ENCODE data around the gene IL17RB.

IL17RB gene

DNA sequence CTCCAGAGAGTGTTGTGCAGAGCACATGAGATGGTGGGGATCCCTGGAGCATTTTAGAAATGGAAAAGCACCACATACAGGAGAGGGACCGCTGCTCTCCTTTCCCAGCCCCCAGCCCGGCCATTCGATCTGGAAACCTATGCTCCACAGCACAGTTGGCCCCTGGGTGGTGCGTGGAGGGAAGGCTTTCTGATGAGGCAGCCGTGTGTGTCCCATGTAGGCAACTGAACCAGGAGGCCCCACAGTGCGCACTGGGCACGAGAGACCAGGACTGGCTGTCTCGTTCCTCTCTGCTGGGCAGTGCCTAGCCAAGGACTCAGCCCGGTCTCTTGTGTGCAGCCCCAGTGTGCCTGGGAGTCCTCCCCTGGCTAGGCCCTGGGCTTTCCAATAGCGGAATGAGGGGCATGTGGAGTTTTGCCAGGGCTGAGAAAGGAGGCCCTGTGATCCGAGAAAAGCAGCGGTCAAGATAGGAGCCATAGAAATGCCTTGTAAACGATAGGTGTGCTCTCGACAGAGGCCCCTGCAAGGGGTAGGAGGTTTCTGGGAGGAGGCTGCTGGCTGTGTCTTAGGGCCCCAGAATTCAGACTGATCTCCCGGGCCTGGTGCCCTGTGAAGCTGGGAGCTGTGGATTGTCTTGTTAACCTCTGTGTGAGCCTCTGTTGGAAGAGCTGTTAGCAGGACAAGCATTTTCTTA lies 39.1 kb upstream of the IL17RB start:
- H3K36me3 Mint-ChIP-seq = no peaks in the 10 kb centered on the region
- no peaks in the 10 kb centered on the region for H3K9me3 Mint-ChIP-seq (ENCODE audit: low read depth)
- no peaks in the 10 kb centered on the region for H3K4me1 Mint-ChIP-seq (ENCODE audit: low read depth)
- no peaks in the 10 kb centered on the region for H3K27me3 Mint-ChIP-seq
- H3K4me3 Mint-ChIP-seq = no peak overlapping the region
- H3K27ac Mint-ChIP-seq = no peak overlapping the region

GRCh38 chr3:53808496-53808895 lies 37.9 kb upstream of the IL17RB start:
- H3K9me3 Mint-ChIP-seq (ENCODE audit: low read depth) = no peaks in the 10 kb centered on the region
- H3K36me3 Mint-ChIP-seq = no peaks in the 10 kb centered on the region
- H3K4me1 Mint-ChIP-seq (ENCODE audit: low read depth) = no peaks in the 10 kb centered on the region
- no peaks in the 10 kb centered on the region for H3K27me3 Mint-ChIP-seq
- no peak overlapping the region for H3K27ac Mint-ChIP-seq
- no peak overlapping the region for H3K4me3 Mint-ChIP-seq

- Mint-ChIP-seq H3K4me3 (no peak overlapping the region), H3K9me3 (ENCODE audit: low read depth) (no peaks in the 10 kb centered on the region), H3K27ac (no peak overlapping the region), H3K36me3 (no peaks in the 10 kb centered on the region), H3K27me3 (no peaks in the 10 kb centered on the region), H3K4me1 (ENCODE audit: low read depth) (no peaks in the 10 kb centered on the region)
These were observed 37.1 kb upstream of the IL17RB start for GRCh38 chr3:53809267-53809666.

DNA sequence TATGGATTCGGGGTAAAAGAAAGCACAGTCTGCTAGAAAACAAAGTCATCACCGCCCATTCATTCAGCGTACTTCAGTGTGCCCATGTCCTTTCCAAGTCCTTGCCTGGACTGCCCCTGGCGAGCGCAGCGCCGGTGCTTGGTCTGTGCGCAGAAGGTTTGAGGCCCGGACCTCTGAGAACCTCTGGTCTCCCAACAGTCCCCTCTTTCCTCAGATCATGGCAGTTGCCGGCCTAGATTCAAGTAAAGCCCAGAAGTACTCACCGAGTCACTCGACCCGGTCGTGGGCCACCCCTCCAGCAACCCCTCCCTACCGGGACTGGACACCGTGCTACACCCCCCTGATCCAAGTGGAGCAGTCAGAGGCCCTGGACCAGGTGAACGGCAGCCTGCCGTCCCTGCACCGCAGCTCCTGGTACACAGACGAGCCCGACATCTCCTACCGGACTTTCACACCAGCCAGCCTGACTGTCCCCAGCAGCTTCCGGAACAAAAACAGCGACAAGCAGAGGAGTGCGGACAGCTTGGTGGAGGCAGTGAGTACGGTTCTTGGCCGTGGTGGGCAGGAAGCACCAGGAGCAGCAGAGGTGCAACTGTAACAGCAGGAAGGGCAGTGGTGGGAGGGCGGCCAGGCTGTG lies 36.5 kb upstream of the IL17RB start:
- Mint-ChIP-seq H3K36me3 (no peaks in the 10 kb centered on the region), H3K27ac (no peak overlapping the region), H3K4me1 (ENCODE audit: low read depth) (no peaks in the 10 kb centered on the region), H3K27me3 (no peaks in the 10 kb centered on the region), H3K9me3 (ENCODE audit: low read depth) (no peaks in the 10 kb centered on the region), H3K4me3 (no peak overlapping the region)

DNA sequence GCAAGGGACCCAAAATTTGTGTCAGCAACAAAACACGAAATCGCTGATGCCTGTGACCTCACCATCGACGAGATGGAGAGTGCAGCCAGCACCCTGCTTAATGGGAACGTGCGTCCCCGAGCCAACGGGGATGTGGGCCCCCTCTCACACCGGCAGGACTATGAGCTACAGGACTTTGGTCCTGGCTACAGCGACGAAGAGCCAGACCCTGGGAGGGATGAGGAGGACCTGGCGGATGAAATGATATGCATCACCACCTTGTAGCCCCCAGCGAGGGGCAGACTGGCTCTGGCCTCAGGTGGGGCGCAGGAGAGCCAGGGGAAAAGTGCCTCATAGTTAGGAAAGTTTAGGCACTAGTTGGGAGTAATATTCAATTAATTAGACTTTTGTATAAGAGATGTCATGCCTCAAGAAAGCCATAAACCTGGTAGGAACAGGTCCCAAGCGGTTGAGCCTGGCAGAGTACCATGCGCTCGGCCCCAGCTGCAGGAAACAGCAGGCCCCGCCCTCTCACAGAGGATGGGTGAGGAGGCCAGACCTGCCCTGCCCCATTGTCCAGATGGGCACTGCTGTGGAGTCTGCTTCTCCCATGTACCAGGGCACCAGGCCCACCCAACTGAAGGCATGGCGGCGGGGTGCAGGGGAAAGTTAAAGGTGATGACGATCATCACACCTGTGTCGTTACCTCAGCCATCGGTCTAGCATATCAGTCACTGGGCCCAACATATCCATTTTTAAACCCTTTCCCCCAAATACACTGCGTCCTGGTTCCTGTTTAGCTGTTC lies 35.0 kb upstream of the IL17RB start:
- H3K4me1 Mint-ChIP-seq (ENCODE audit: low read depth) = no peaks in the 10 kb centered on the region
- no peaks in the 10 kb centered on the region for H3K36me3 Mint-ChIP-seq
- no peaks in the 10 kb centered on the region for H3K9me3 Mint-ChIP-seq (ENCODE audit: low read depth)
- no peak overlapping the region for H3K4me3 Mint-ChIP-seq
- H3K27ac Mint-ChIP-seq = no peak overlapping the region
- no peaks in the 10 kb centered on the region for H3K27me3 Mint-ChIP-seq

- H3K9me3 Mint-ChIP-seq (ENCODE audit: low read depth) = no peaks in the 10 kb centered on the region
- H3K4me1 Mint-ChIP-seq (ENCODE audit: low read depth) = no peaks in the 10 kb centered on the region
- no peak overlapping the region for H3K27ac Mint-ChIP-seq
- no peaks in the 10 kb centered on the region for H3K36me3 Mint-ChIP-seq
- no peak overlapping the region for H3K4me3 Mint-ChIP-seq
- no peaks in the 10 kb centered on the region for H3K27me3 Mint-ChIP-seq
These were observed 33.9 kb upstream of the IL17RB start for GRCh38 chr3:53812434-53812833.

GRCh38 chr3:53813229-53813628 lies 33.1 kb upstream of the IL17RB start:
- H3K27me3 Mint-ChIP-seq = no peaks in the 10 kb centered on the region
- no peaks in the 10 kb centered on the region for H3K9me3 Mint-ChIP-seq (ENCODE audit: low read depth)
- H3K4me1 Mint-ChIP-seq (ENCODE audit: low read depth) = no peaks in the 10 kb centered on the region
- H3K36me3 Mint-ChIP-seq = no peaks in the 10 kb centered on the region
- no peak overlapping the region for H3K27ac Mint-ChIP-seq
- H3K4me3 Mint-ChIP-seq = no peak overlapping the region

DNA sequence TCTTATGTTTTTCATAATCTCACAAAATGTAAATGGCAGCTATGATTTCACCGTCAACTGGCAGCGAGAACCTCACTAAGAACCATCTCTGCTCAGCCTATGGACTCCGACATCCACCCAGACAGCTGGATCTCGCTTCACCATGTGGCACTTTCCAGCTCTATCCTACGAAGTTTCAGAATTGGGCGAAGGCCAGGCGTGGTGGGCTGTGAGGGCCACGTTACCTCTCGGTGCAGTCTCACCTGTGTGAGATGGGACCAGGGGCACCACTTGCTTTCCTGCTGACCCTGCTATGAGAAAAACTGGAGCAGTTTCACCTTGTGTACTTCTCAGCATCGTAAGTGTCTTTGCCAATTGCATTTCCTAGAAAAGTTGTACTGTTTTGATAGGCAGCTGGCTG lies 32.5 kb upstream of the IL17RB start:
- no peaks in the 10 kb centered on the region for H3K27me3 Mint-ChIP-seq
- H3K9me3 Mint-ChIP-seq (ENCODE audit: low read depth) = no peaks in the 10 kb centered on the region
- H3K4me1 Mint-ChIP-seq (ENCODE audit: low read depth) = no peaks in the 10 kb centered on the region
- H3K4me3 Mint-ChIP-seq = no peak overlapping the region
- no peaks in the 10 kb centered on the region for H3K36me3 Mint-ChIP-seq
- no peak overlapping the region for H3K27ac Mint-ChIP-seq

DNA sequence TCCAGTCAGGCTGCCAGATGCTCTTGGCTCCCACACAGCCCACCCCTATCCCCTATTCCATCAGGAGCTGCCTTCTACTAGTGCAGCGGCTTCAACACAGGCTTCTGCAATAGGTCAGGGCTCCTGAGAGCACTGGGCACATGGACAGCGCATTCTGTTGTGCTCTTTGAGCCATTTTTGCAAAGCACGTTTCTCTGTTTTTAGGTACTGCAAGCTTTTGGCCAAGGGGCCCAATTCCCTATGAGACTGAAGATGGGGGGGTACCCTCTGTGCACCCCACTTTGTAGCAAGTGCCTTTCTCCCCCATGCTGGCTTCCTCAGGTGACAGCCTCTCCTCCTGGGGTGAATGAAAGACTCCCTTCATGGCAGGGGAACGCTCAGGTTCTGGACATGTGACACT lies 31.3 kb upstream of the IL17RB start:
- Mint-ChIP-seq H3K27me3 (no peaks in the 10 kb centered on the region), H3K36me3 (no peaks in the 10 kb centered on the region), H3K4me3 (no peak overlapping the region), H3K27ac (no peak overlapping the region), H3K4me1 (ENCODE audit: low read depth) (no peaks in the 10 kb centered on the region), H3K9me3 (ENCODE audit: low read depth) (no peaks in the 10 kb centered on the region)

DNA sequence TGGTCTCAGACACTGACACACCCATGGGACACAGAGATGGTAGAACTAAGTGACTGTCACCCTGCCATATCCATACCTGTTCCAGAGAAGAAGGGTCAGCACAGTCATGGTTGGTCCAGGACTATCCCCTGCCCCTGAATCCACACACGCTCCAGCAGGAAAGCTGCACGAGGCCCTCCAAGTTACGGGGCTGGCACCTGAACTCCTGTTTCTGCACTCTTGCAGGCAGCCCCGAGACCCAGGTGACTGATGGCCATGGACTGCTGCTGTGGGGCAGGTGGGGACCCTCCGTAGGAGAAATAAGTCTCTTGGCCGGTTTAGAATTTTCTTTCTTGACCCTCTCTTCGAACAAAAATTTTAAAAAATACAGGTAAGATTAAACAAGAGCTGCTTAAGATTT lies 30.7 kb upstream of the IL17RB start:
- H3K9me3 Mint-ChIP-seq (ENCODE audit: low read depth) = no peaks in the 10 kb centered on the region
- H3K4me3 Mint-ChIP-seq = no peak overlapping the region
- no peak overlapping the region for H3K27ac Mint-ChIP-seq
- no peaks in the 10 kb centered on the region for H3K36me3 Mint-ChIP-seq
- no peaks in the 10 kb centered on the region for H3K4me1 Mint-ChIP-seq (ENCODE audit: low read depth)
- no peaks in the 10 kb centered on the region for H3K27me3 Mint-ChIP-seq

DNA sequence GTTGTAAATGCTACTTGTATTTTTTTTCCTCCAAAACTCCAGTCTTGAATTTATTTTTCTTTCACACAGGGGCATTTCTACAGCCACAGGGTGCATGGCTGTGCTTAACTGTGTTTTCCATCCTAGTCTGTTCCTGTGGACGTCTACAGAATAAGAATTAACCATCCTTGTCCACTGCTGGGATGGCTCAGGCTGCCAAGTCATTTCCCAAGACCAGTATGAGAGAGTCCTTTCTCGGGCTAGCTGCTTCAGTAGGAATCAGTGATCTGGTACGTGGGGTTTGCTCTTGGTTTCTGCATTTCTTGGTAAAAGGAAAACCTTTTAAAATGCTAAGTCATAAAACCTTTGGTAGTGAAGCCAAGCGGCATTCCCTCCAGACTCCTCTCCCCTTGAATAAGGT lies 29.9 kb upstream of the IL17RB start:
- H3K9me3 Mint-ChIP-seq (ENCODE audit: low read depth) = no peaks in the 10 kb centered on the region
- no peaks in the 10 kb centered on the region for H3K36me3 Mint-ChIP-seq
- no peak overlapping the region for H3K4me3 Mint-ChIP-seq
- no peaks in the 10 kb centered on the region for H3K4me1 Mint-ChIP-seq (ENCODE audit: low read depth)
- no peaks in the 10 kb centered on the region for H3K27me3 Mint-ChIP-seq
- no peak overlapping the region for H3K27ac Mint-ChIP-seq

GRCh38 chr3:53817211-53817610 lies 29.2 kb upstream of the IL17RB start:
- no peak overlapping the region for H3K27ac Mint-ChIP-seq
- no peaks in the 10 kb centered on the region for H3K9me3 Mint-ChIP-seq (ENCODE audit: low read depth)
- no peaks in the 10 kb centered on the region for H3K27me3 Mint-ChIP-seq
- H3K4me3 Mint-ChIP-seq = no peak overlapping the region
- no peaks in the 10 kb centered on the region for H3K4me1 Mint-ChIP-seq (ENCODE audit: low read depth)
- H3K36me3 Mint-ChIP-seq = no peaks in the 10 kb centered on the region

DNA sequence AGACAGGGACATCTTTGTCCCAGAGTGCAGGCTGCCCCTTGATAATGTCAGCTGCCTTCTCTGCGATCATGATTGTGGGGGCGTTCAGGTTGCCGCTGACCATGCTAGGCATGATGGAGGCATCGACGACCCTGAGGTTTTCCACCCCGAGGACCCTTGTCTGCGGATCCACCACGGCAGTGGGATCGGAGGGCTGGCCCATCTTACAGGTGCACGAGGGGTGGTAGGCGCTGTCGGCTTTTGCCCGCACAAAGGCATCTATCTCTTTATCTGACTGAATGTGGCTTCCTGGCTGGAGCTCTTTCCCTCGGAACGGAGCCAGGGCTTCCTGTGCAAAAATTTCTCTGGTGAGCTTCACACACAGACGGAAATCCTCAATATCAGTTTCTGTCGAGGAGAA lies 28.6 kb upstream of the IL17RB start:
- Mint-ChIP-seq H3K36me3 (no peaks in the 10 kb centered on the region), H3K27ac (no peak overlapping the region), H3K27me3 (no peaks in the 10 kb centered on the region), H3K4me1 (ENCODE audit: low read depth) (no peaks in the 10 kb centered on the region), H3K4me3 (no peak overlapping the region), H3K9me3 (ENCODE audit: low read depth) (no peaks in the 10 kb centered on the region)

GRCh38 chr3:53818221-53819162 lies 27.9 kb upstream of the IL17RB start:
- Mint-ChIP-seq H3K4me1 (ENCODE audit: low read depth) (no peaks in the 10 kb centered on the region), H3K27me3 (no peaks in the 10 kb centered on the region), H3K27ac (no peak overlapping the region), H3K36me3 (no peaks in the 10 kb centered on the region), H3K9me3 (ENCODE audit: low read depth) (no peaks in the 10 kb centered on the region), H3K4me3 (no peak overlapping the region)
